SK-N-MC (cell line): ENCODE data around the gene HOXD9.

Source experiments
- DNase-seq: peaks from one replicate; pipeline ENCODE4 v3.0.0-alpha.2; 2011; ENCODE audit warnings: low read depth, low spot score
- H3K27ac ChIP-seq: fragments of 200-600 bp; sonication (generic); 2 replicates; pipeline ENCODE4 v1.5.1; 2016; ENCODE audit warnings: mixed run types
- H3K36me3 ChIP-seq: fragments of 200-600 bp; sonication (generic); 2 replicates; pipeline ENCODE4 v1.6.1; 2017; ENCODE audit warnings: antibody characterized with exemption, low read length, mixed read lengths; ENCODE audit not compliant: insufficient read depth
- H3K4me3 ChIP-seq: fragments of 200-600 bp; sonication (generic); 2 replicates; pipeline ENCODE4 v1.5.1; 2016
- H3K9ac ChIP-seq: fragments of 200-600 bp; sonication (generic); 2 replicates; pipeline ENCODE4 v1.8.0; 2017; ENCODE audit warnings: mixed run types, mixed read lengths; ENCODE audit not compliant: insufficient read length
- H3K9me3 ChIP-seq: fragments of 200-600 bp; sonication (generic); 2 replicates; pipeline ENCODE4 v1.6.1; 2017; ENCODE audit warnings: low read depth, mild to moderate bottlenecking, antibody characterized with exemption, low read length, moderate library complexity, mixed read lengths
- EZH2 ChIP-seq: fragments of 200-600 bp; sonication (generic); IDR thresholded peaks from one replicate; pipeline ENCODE4 v1.6.1; 2017; ENCODE audit warnings: antibody characterized with exemption
- FOXP2 ChIP-seq: optimal IDR thresholded peaks from 2 replicates; pipeline ENCODE3; 2011; ENCODE audit warnings: mild to moderate bottlenecking, moderate library complexity; ENCODE audit not compliant: insufficient read depth; ENCODE audit errors: extremely low read length, control extremely low read depth
- POLR2AphosphoS5 ChIP-seq: IDR thresholded peaks from 2 replicates; pipeline ENCODE4 v1.6.1; 2012; ENCODE audit warnings: mild to moderate bottlenecking, low read depth, low read length, borderline replicate concordance

Gene HOXD9

DNA sequence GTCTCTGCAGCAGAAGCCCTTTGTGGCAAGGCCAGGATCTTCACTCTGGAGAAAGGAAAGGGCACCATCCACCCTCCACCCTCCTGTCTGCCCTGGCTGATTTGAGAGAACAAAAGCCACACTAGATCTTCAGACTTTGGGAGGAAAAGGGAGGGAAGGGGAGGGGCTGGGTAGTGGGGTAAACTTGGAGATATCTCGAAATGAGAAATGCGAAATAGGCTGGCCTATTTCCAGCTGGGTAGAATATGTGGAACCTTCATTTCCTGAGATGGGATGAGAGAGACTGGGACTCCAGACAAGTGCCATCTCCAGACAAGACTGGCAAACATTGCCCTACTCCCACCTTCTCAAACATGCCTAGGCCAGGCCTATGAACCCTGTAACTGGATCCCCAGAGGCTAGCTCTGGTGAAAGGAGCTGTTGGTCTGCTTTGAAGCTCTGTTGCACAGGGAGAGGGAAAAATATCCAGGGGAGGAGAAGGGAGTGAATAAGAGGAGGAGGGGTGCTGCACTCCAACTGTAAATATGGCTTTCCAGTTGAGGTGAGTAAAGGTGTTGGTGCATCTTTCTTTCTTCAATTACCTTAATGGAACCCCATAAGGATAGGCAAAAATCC, 21.2 kb upstream of the HOXD9 start:
- H3K36me3 ChIP-seq: no peaks in the 10 kb centered on the region
- H3K27ac ChIP-seq: peak overlapping the region; percentile 84
- DNase-seq: no peak
- peak overlapping the region; percentile 23 for H3K9ac ChIP-seq
- no peaks in the 10 kb centered on the region for H3K9me3 ChIP-seq
- no peak for TF ChIP-seq EZH2
- peak; percentile 12 for TF ChIP-seq FOXP2
- TF ChIP-seq POLR2AphosphoS5: peak; percentile 52
- peak overlapping the region; percentile 46 for H3K4me3 ChIP-seq

DNA sequence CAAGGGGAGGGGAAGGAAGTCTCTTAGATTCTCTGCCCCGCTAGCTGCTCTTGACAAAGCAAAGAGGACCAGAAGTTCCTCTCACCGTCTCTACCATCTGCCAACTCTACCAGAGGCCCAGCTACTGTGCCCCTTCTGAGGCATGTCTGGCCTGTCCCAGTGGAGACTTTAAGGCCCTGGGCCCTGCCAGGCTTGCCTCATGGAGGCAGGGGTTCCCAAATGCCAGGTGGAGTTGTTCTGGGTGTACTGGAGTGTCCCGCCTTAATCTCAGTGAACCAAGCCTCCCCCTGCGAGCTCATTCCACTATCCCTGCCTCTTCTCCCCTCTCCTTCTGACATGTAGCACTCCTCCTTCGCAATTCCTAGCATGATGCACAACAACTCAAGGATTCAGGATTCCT, 20.7 kb upstream of the HOXD9 start:
- TF ChIP-seq FOXP2 (no peak), POLR2AphosphoS5 (no peak), EZH2 (no peak)
- H3K4me3 ChIP-seq: no peak overlapping the region; the same call in 1 of the 2 replicates

DNA sequence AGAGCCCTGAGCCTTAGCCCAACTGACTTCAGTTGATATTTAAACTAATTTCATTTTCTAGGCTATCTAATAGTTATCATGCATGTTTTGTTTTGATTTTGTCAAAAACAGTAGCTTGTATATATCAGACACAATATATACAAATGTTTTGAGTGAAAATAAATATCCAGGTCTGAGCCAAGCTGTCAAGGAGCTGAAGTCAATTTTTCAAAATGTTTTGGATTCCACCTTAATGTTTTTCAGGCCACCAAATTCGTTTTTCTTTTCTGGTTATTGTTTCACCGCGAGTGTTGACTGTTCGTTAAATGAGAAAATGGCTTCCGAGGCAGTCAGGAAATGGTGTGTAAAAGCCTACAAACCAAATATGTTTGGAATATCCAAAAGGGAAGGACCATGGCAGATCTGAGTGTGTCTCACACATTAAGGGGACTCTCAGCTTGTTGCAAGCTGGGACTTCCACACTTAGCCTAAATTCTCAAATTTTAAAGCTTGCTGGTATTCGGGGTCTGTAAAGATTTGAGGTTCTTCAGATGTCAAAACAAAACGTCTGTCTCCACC, 20.1 kb upstream of the HOXD9 start:
- Histone ChIP-seq H3K9me3 (no peaks in the 10 kb centered on the region), H3K36me3 (no peaks in the 10 kb centered on the region), H3K27ac (peak overlapping the region; percentile 96), H3K9ac (peak overlapping the region; percentile 85), H3K4me3 (peak overlapping the region; percentile 96; the same call in 1 of the 2 replicates)
- DNase-seq: no peak
- TF ChIP-seq POLR2AphosphoS5: no peak
- no peak for TF ChIP-seq FOXP2
- no peak for TF ChIP-seq EZH2

More for the DNA sequence above, 20.7 kb upstream of the HOXD9 start:
- Histone ChIP-seq H3K9me3 (no peaks in the 10 kb centered on the region), H3K27ac (peak overlapping the region; percentile 84), H3K9ac (no peak overlapping the region), H3K36me3 (no peaks in the 10 kb centered on the region)
- DNase-seq: no peak

DNA sequence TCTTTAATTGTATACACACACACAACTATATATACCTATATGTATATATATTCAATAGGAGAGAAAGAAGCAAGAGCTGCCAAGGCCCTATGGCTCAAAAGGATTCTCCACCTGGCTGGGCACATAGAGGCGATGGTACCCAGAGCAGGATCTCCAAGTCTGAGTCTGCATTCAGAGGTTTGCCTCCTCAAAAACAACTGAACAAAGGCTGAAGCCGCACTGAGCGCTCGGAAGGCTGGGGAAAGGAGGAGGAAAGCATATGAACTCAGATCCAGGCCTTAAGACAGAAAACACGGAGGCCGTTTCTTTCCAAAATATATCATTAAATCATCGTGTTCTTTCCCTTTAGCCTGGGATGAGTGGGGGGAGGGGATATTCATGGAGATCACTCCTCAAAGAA, 19.3 kb upstream of the HOXD9 start:
- no peaks in the 10 kb centered on the region for H3K9me3 ChIP-seq
- peak overlapping the region; percentile 85 for H3K9ac ChIP-seq
- no peaks in the 10 kb centered on the region for H3K36me3 ChIP-seq
- peak overlapping the region; percentile 96 for H3K4me3 ChIP-seq
- TF ChIP-seq EZH2 (no peak), POLR2AphosphoS5 (no peak), FOXP2 (no peak)
- peak overlapping the region; percentile 96 for H3K27ac ChIP-seq
- DNase-seq: no peak

DNA sequence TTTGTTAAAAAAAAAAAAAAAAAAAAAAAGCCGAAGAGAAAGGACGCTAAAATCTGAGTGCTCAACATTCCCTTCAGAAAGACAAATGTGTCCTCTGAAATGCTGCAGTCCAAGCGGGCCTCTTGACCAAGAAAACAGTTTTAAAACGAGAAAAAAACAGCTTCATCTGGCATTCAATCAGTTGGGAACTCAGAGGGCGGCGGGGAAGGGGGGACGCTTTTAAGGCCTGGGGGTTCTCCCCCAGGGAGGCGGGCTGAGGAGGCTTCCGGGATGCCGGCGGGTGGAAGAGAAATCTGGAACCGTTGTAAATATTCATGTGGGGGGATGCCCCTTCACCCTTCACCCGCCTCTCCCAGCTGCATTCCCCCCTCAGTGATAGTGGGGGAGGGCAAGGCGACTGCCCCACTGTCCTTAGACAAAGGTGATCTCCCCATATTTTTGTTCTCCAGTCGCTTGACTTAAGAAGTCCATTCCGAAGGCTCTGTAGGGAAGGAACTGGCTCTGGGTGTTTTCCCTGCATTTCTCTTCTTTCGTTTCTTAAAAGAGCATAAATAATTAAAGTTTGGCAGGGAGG, 18.7 kb upstream of the HOXD9 start:
- no peak for DNase-seq
- Histone ChIP-seq H3K9me3 (no peaks in the 10 kb centered on the region), H3K9ac (peak overlapping the region; percentile 85), H3K4me3 (peak overlapping the region; percentile 96), H3K36me3 (peaks cover under 1% of the 10 kb centered on the region), H3K27ac (peak overlapping the region; percentile 96)
- TF ChIP-seq EZH2 (no peak), POLR2AphosphoS5 (no peak; the same call in none of the 2 replicates), FOXP2 (peak; percentile 39)

DNA sequence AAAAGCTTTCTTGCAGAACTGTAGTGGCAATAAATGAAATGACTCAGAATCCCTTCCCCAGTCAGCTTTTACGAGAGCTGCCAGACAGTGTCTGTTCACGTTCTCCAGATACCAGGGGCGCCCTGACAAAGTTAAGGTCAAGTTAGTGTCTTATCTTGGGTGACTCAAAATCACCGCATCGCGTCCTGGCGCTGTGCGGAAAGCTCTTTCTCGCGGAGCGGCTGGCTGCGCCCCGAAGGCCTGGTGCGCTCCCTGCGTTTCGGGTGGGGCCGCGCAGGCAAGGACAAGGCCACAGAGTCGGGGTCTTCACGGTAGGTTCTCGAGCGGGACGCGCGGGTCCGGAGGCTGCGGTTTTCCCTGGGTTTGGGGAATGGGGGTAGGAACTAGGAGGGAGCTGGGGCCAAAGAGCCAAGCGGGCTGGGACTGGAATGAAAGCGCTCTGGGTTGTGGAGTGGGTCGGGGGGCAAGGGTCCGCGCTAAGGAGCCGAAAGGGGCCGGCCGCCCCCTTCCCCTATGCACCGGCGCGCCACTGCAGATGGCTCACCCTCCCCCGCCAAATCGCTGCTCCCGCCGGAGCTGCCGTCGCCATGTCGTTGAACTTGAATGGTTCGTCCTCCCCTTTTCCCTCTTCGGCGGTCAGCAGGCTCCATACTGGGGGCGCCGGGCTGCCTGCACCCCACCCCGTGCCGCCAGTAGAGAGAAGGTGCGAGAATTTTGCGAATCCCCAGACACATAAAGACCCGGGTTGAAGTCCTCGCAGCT, 18.0 kb upstream of the HOXD9 start:
- no peaks in the 10 kb centered on the region for H3K9me3 ChIP-seq
- H3K9ac ChIP-seq: peak overlapping the region; percentile 85
- peak; percentile 80 for DNase-seq
- peak overlapping the region; percentile 96 for H3K4me3 ChIP-seq
- TF ChIP-seq FOXP2: no peak
- TF ChIP-seq POLR2AphosphoS5: peak; percentile 61
- H3K27ac ChIP-seq: peak overlapping the region; percentile 96
- peaks cover 8% of the 10 kb centered on the region for H3K36me3 ChIP-seq

DNA sequence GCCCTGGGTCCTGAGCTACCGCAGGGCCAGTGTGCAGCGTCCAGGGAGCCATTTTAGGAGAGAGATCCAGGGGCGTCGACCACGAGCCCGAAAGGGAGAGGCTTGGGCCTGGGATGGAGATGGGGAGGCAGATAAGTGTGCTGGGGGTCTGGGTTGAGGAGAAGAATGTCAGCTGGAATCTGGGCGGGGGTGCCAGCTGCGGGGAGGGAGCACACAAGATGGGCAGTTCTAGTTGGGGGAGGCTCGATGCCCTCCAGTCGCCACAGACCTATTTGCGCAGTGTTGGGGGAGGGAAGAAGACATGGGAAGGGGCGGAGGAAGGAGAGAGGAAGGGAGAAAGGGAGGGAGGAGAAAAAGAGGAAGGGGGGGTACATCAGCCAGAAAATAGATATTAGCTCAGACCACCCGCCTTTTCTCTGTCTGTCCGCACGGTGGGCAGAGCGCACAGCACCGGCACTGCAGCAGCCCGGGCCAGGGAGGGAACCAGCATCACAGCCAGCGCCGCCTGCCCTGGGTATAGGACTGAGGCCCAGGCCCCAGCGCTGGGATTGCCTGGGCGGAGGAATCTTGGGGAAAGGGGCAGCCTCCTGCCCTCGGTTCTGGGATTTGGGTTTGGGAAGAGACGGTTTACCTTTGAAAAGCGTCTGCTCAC, 17.3 kb upstream of the HOXD9 start:
- Histone ChIP-seq H3K36me3 (peaks cover 15% of the 10 kb centered on the region), H3K27ac (peak overlapping the region; percentile 96), H3K9ac (peak overlapping the region; percentile 89), H3K4me3 (peak overlapping the region; percentile 96), H3K9me3 (no peaks in the 10 kb centered on the region)
- TF ChIP-seq EZH2 (no peak), FOXP2 (no peak), POLR2AphosphoS5 (peak; percentile 78; the same call in 1 of the 2 replicates)
- DNase-seq: no peak
